ENCODE data around the gene FOSB. TPM values are rescaled to one million over a fixed set of nuclear protein-coding genes. Genes with fewer than 3 reads are reported as not detected.
A peak's percentile ranks its signal among the peaks of the same experiment; 100 is the strongest.

The FOSB gene
- total RNA-seq, 1 donor from 2014 or later, result 3.6 TPM

- Histone ChIP-seq H3K27ac (peak overlapping the region; percentile 2), H3K4me3 (peak overlapping the region; percentile 60), H3K36me3 (no peaks in the 10 kb centered on the region), H3K27me3 (no peaks in the 10 kb centered on the region), H3K4me1 (peaks cover 18% of the 10 kb centered on the region), H3K9me3 (no peaks in the 10 kb centered on the region)
- intact Hi-C loops (cut with DNase I), result loop anchor here (5.0 kb wide), 1 partner anchor 66 kb away; no protein-coding TSS in a partner anchor
- no peak for TF ChIP-seq CTCF (IDR thresholded peaks at IDR 0.05)
- DNase-seq (peak; percentile 72), ATAC-seq (peak; percentile 25)
These were observed 25.1 kb downstream of the FOSB start for GRCh38 chr19:45492627-45493470.

GRCh38 chr19:45494261-45494916 lies 26.6 kb downstream of the FOSB start:
- intact Hi-C loops (cut with DNase I), result loop anchor here (5.0 kb wide), 1 partner anchor 67 kb away; no protein-coding TSS in a partner anchor
- Histone ChIP-seq H3K9me3 (no peaks in the 10 kb centered on the region), H3K4me3 (no peak overlapping the region), H3K27me3 (peaks cover under 1% of the 10 kb centered on the region), H3K4me1 (peaks cover 33% of the 10 kb centered on the region), H3K27ac (no peak overlapping the region), H3K36me3 (no peaks in the 10 kb centered on the region)
- ATAC-seq, result no peak
- no peak for TF ChIP-seq CTCF (IDR thresholded peaks at IDR 0.05)
- DNase-seq, result no peak

- intact Hi-C loops (cut with DNase I), result no loop called here
- DNase-seq (no peak), ATAC-seq (no peak)
- Histone ChIP-seq H3K4me3 (no peak overlapping the region), H3K4me1 (peaks cover 34% of the 10 kb centered on the region), H3K27me3 (peaks cover 5% of the 10 kb centered on the region), H3K27ac (no peak overlapping the region), H3K36me3 (no peaks in the 10 kb centered on the region), H3K9me3 (no peaks in the 10 kb centered on the region)
- TF ChIP-seq CTCF (IDR thresholded peaks at IDR 0.05), result no peak
These were observed 27.4 kb downstream of the FOSB start for GRCh38 chr19:45495178-45495577.

DNA sequence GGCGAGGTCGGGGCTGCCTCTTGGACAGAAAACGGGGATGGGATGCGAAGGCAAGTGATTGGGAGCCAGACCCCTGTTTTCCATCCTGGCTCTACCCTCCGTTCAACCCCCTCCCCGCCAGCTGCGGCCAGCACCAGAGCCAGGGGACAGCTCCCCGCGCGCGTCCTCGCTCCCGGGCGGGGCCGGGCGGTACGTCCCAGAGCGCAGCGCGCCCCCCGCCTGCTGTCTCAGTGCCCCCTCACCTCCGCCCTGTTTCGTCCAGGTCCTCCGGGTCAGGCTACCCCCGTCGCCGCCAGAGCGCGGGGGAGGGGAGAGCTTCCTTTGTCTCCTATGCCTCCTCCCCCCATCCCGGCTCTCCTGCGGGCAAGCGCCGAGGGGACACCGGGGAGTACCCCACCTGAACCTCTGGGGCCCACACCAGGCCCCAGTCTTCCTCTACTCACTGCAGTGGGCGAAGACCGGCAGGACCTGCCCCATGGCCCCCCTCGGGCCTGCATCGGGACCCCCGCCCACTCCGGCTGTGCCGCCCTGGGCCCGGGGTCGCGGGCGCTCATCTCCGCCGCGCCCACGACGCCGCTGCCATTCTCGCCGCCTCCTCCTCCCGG lies 28.7 kb downstream of the FOSB start:
- Histone ChIP-seq H3K27ac (no peak overlapping the region), H3K4me1 (peaks cover 34% of the 10 kb centered on the region), H3K4me3 (peak overlapping the region; percentile 68), H3K9me3 (no peaks in the 10 kb centered on the region), H3K27me3 (peaks cover 5% of the 10 kb centered on the region), H3K36me3 (no peaks in the 10 kb centered on the region)
- no peak for TF ChIP-seq CTCF (IDR thresholded peaks at IDR 0.05)
- peak; percentile 39 for ATAC-seq
- intact Hi-C loops (cut with DNase I), result no loop called here
- peak; percentile 76 for DNase-seq

DNA sequence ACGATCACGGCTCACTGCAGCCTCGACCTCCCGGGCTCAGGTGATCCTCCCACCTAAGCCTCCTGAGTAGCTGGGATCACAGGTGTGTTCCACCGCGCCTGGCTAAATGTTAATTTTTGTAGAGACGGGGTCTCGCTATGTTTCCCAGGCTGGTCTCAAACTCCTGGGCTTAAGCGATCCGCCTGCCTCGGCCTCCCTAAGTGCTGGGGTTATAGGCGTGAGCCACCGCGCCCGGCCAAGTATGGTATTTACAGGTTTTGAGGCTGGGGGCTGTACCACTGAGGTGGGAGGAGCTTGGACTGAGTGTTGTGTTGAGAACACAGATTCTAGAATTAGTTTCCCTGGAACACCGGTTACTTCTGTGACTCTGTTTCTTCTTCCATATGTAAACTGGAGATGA lies 30.0 kb downstream of the FOSB start:
- H3K4me3 ChIP-seq, result no peak overlapping the region
- ATAC-seq, result no peak
- H3K4me1 ChIP-seq, result peaks cover 32% of the 10 kb centered on the region
- no peak for DNase-seq
- no peak for TF ChIP-seq CTCF (IDR thresholded peaks at IDR 0.05)
- no peaks in the 10 kb centered on the region for H3K36me3 ChIP-seq
- H3K9me3 ChIP-seq, result no peaks in the 10 kb centered on the region
- intact Hi-C loops (cut with DNase I), result no loop called here
- peaks cover 5% of the 10 kb centered on the region for H3K27me3 ChIP-seq
- no peak overlapping the region for H3K27ac ChIP-seq
